Subcutaneous adipose tissue (tissue), 4 donors: ENCODE results near the gene SCGN. TPM values are rescaled to one million over a fixed set of nuclear protein-coding genes. Genes with fewer than 3 reads are reported as not detected.

Experiments
- total RNA-seq, 4 donors: library from RNA; depleted of rRNA; stranded (reverse); fragments of >200 nt; gene quantifications; one replicate each; pipeline ENCODE4 v1.1.0, GENCODE V29; 2016
- TF ChIP-seq, protein P1 (sequence below): fragments of 450-650 bp; IDR thresholded peaks from one replicate; pipeline ENCODE4 v1.5.1; 2016; ENCODE audit warnings: low read depth, mild to moderate bottlenecking, control low read depth, antibody characterized with exemption, moderate library complexity

SCGN gene, protein sequence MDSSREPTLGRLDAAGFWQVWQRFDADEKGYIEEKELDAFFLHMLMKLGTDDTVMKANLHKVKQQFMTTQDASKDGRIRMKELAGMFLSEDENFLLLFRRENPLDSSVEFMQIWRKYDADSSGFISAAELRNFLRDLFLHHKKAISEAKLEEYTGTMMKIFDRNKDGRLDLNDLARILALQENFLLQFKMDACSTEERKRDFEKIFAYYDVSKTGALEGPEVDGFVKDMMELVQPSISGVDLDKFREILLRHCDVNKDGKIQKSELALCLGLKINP
- total RNA-seq, result 10 to 100 TPM in 1 of 4 donors, 1 to 10 TPM in 1, under 1 TPM in 2; 0.85 to 26.6 (median 1.9) TPM

DNA sequence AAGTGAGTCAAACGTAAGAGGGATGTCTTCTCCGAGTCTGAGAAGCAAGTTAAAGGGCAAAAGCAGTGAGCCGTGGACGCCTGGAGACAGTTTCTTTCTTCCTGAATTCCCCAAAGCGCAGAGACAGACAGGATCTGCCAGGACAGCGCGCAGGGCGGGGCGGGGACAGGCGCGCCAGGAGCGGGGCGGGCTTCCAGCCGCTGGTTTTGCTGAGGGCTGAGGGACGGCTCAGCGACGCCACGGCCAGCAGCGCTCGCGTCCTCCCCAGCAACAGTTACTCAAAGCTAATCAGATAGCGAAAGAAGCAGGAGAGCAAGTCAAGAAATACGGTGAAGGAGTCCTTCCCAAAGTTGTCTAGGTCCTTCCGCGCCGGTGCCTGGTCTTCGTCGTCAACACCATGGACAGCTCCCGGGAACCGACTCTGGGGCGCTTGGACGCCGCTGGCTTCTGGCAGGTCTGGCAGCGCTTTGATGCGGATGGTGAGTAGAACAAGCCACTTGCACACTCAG, at the start of gene SCGN:
SCGN (plus strand) TSS at position 209 of the 509 bp plus-strand sequence; CDS start at position 398, 189 bp downstream.
- TF ChIP-seq, protein P1, sequence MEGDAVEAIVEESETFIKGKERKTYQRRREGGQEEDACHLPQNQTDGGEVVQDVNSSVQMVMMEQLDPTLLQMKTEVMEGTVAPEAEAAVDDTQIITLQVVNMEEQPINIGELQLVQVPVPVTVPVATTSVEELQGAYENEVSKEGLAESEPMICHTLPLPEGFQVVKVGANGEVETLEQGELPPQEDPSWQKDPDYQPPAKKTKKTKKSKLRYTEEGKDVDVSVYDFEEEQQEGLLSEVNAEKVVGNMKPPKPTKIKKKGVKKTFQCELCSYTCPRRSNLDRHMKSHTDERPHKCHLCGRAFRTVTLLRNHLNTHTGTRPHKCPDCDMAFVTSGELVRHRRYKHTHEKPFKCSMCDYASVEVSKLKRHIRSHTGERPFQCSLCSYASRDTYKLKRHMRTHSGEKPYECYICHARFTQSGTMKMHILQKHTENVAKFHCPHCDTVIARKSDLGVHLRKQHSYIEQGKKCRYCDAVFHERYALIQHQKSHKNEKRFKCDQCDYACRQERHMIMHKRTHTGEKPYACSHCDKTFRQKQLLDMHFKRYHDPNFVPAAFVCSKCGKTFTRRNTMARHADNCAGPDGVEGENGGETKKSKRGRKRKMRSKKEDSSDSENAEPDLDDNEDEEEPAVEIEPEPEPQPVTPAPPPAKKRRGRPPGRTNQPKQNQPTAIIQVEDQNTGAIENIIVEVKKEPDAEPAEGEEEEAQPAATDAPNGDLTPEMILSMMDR, result no peak

DNA sequence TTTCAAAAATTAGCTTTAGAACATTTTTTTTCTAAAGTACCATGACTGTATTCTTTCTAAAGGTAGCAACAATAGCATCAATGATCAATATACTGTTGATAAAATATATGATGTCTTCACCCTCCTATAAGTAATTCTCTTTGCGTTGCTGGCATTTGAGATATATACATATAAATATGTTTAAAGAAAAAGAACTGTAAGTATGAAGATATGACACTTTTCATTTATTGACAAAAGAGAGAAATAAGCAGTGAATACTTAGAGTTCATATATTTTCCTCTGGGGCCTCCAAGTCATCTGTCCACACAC, 49.4 kb upstream of the SCGN start:
- TF ChIP-seq, protein P1, result no peak

DNA sequence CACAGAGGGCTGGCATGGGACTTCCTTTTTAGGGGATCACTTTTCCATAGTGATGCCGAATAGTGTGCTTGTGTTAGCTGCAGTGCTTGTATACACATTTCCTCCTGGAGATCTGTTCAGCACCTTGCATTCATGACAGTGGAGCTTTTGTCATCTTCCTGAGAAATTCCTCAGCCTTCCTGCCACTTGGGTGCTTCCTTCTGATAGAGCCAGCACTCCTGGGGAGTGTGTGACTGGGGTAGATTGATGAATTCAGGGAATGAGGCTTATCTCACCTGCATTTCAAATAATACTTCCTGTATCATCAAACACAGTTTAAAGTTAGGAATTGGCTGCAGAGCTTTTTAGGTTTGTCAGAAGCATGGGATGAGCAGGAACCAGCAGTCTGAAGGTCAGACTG, 48.8 kb upstream of the SCGN start:
- TF ChIP-seq, protein P1, result no peak

DNA sequence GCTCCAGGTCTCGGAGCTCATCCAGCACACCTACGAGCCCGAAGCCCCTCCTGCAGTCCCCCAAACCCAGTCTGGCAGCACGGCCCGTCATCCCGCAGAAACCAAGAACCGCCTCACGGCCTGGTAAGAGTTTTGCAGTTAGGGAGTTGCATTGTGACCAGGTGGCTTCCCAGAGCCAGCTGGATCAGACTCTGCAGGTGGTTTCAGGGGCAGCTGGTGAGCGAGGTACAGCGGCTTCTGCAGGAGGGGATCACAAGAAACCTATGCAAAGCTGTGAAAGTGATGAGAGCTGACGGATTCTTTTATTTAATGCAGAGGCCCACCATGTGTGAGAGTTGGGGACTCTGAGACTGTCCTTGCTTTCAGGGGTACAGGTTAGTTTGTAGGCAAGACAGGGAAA, 45.9 kb upstream of the SCGN start:
- TF ChIP-seq, protein P1, result no peak

DNA sequence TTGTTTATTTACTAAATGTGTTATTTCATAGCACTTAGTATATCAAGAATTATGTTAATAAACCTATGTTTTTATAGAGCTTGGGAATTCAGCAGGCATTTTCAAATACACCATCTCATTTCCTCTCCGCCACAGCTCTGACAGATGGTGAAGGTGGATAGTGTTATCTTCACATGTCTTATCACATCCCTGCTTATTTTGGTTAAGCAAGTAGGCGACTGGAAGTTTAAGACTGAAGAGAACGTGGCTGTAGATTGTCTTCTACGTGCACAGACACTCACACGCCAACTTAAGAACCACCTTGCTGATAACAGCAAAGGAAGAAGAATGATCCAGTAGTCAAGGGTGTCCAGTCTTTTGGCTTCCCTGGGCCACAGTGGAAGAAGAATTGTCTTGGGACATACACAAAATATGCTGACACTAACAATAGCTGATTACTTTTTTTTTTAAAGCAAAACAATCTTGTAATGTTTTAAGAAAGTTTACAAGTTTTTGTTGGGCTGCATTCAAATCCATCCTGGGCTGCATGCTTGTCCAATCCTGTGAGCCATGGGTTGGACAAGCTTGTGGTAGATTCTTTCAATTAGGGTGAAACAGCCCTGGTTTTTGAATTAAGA, 43.3 kb upstream of the SCGN start:
- TF ChIP-seq, protein P1, result no peak

DNA sequence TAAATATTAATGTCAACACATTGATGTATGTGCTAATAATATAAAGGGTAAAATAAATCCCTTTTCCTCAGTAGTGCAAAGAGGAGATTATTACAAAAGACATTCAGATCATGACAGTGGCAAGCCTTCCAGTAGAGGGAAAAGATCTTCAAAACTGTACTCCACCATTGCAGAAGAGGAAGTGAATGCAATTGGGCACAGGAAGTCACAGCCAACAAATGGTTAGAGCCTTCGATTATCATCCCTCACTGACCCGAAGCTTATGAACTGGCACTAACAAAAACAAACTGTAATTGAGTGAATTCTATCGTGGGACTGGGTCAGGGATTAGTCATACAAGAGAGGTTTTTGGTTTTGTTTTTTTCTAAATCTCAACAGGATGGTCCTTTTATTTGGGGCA, 39.3 kb upstream of the SCGN start:
- TF ChIP-seq, protein P1, result no peak

DNA sequence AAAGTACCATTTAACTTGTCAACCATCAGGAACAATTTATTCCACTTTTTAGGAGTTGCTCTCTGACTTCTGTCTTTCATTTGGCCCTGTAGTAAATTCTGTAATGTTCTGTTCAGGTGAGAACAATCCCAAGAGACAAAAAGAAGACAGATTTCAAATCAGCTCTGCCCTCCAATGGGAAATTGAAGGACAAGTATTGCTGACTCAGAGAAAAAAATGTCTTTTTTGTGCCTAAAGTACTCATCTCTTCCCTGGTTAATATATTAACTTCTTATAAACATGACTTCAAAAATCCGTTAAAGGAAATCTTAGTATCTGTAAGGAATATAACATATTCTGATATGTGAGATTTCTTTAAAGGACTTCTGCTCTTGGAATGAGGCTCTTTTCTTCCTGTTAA, 38.6 kb upstream of the SCGN start:
- TF ChIP-seq, protein P1, result no peak
